ENCODE results near the gene CCDC83.
A peak's percentile ranks its signal among the peaks of the same experiment; 100 is the strongest.
"Not testable (repeated sequence)": the region's sequence is repeated elsewhere in the genome, so short reads cannot be mapped to it uniquely, and the experiment has no call there.

CCDC83 gene

DNA sequence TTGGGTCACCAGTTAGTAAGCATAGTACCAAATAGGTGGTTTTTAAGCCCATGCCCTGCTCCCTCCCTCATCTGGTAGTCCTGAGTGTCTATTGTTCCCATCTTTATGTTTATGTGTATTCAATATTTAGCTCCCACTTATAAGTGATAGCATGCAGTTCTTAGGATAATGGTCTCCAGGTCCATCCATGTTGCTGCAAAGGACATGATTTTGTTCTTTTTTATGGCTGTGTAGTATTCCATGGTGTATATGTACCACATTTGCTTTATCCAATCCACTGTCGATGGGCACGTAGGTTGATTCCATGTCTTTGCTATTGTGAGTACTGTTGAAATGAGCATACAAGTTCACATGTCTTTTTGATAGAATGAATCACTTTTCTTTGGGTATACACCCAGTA, 26.0 kb upstream of the CCDC83 start:
- DNase-seq: no peak
- intact Hi-C loops (cut with DNase I): no loop called here

DNA sequence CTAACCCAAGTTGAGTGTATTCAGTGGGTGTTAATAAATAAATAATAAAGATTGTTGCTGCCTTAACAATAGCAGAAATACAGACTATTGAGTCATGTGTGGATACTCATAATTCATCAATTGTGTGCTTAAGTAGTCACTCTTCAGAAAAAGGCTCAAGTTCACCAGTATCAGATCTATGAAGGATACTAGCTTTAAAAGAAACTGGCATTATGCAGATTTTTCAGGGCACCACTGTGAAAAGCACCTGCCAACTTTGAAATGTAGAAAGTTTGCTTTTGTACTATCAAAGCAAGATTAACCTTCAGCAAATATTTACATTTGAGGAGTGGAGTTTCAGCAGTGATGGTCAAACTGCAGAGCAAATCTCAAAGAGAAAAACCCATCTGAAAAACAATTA, 24.1 kb upstream of the CCDC83 start:
- DNase-seq: no peak
- intact Hi-C loops (cut with DNase I): no loop called here

DNA sequence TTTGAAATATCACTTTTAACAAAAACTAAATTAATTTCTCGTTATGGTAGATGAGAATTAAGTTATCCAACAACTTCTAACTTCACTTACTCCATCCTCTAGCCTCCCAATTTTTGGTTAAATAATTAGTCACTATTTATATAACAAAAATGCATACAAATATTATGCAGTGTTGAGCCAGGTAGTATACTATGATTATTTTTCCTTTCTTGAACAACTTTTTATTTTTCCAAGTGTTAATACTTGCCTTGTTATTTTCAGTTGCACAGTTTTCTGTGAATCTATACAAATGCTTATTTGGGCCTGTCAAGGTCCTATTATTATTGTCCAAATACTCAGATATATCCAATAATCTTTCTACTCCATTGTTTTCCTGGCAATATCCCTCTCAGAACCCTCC, 19.9 kb upstream of the CCDC83 start:
- DNase-seq: no peak
- intact Hi-C loops (cut with DNase I): no loop called here

- intact Hi-C loops (cut with DNase I): no loop called here
Measured at GRCh38 chr11:85835729-85836128, 19.5 kb upstream of the CCDC83 start.

DNA sequence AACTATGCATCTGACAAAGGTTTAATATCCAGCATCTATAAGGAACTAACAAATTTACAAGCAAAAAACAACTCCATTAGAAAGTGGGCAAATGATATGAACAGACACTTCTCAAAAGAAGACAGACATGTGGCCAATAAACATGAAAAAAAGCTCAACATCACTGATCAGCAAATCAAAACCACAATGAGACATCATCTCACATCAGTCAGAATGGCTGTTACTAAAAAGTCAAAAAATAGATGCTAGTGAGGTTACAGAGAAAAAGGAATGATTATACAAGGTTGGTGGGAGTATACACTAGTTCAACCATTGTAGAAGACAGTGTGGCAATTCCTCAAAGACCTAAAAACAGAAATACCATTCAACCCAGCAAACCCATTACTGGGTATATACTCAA, 14.3 kb upstream of the CCDC83 start:
- DNase-seq; intact Hi-C loops (cut with DNase I): not testable (repeated sequence)

More at GRCh38 chr11:85835729-85836128, 19.5 kb upstream of the CCDC83 start:
- DNase-seq: no peak

GRCh38 chr11:85843929-85844328, 11.3 kb upstream of the CCDC83 start:
- intact Hi-C loops (cut with DNase I): no loop called here
- DNase-seq: no peak

- intact Hi-C loops (cut with DNase I): no loop called here
- no peak for DNase-seq
Measured at GRCh38 chr11:85844439-85845123, 10.6 kb upstream of the CCDC83 start.

GRCh38 chr11:85845124-85845631, 10.0 kb upstream of the CCDC83 start:
- no peak for DNase-seq
- intact Hi-C loops (cut with DNase I): no loop called here

- intact Hi-C loops (cut with DNase I): no loop called here
- no peak for DNase-seq
Measured at GRCh38 chr11:85847436-85847835, 7.7 kb upstream of the CCDC83 start.

GRCh38 chr11:85848006-85848405, 7.2 kb upstream of the CCDC83 start:
- no peak for DNase-seq
- intact Hi-C loops (cut with DNase I): no loop called here

- DNase-seq: no peak
- intact Hi-C loops (cut with DNase I): no loop called here
Measured at GRCh38 chr11:85848556-85848955, 6.6 kb upstream of the CCDC83 start.

DNA sequence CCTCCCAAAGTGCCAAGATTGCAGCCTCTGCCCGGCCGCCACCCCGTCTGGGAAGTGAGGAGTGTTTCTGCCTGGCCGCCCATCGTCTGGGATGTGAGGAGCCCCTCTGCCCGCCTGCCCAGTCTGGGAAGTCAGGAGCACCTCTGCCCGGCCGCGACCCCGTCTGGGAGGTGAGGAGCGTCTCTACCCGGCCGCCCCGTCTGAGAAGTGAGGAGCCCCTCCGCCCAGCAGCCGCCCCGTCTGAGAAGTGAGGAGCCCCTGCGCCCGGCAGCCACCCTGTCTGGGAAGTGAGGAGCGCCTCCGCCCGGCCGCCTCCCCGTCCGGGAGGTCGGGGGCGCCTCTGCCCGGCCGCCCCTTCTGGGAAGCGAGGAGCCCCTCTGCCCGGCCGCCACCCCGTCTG, 2.4 kb upstream of the CCDC83 start:
- not testable (repeated sequence) for DNase-seq
- intact Hi-C loops (cut with DNase I): loop anchor here (10.0 kb wide), 3 partner anchors 92 to 432 kb away; no protein-coding TSS in a partner anchor

DNA sequence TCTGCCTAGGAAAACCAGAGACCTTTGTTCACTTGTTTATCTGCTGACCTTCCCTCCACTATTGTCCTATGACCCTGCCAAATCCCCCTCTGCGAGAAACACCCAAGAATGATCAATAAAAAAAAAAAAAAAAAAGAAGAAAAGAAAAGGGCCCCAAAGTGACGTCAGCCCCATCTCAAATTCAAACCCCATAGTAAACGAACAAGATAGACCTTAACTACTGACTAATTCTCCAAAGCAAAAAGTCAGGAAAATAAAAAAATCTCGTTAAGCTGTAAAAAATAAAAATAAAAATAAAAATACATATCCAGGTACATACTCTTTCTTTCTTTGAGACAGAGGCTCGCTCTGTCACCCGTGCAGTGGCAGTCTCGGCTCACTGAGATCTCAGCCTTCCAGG, 1.6 kb upstream of the CCDC83 start:
- DNase-seq: not testable (repeated sequence)
- intact Hi-C loops (cut with DNase I): loop anchor here (10.0 kb wide), 3 partner anchors 91 to 431 kb away; no protein-coding TSS in a partner anchor

DNA sequence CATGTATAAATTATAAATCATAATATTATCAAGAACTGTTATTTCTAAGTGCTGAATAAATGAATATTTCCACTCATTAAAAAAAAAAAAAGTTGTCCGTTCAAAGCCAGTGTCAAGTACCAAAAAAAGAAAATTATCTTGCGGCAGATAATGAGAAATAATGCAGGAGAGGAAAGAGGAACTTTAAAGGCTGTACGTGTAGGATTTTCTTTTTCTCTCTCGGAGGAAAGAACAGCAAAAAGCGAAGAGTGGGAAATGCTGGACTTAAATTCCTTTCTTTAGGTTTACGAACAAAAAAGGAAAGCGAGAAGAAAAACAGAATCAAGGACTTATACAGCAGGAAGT, 999 bp upstream of the CCDC83 start:
- intact Hi-C loops (cut with DNase I): loop anchor here (10.0 kb wide), 3 partner anchors 91 to 431 kb away; no protein-coding TSS in a partner anchor
- no peak for DNase-seq

DNA sequence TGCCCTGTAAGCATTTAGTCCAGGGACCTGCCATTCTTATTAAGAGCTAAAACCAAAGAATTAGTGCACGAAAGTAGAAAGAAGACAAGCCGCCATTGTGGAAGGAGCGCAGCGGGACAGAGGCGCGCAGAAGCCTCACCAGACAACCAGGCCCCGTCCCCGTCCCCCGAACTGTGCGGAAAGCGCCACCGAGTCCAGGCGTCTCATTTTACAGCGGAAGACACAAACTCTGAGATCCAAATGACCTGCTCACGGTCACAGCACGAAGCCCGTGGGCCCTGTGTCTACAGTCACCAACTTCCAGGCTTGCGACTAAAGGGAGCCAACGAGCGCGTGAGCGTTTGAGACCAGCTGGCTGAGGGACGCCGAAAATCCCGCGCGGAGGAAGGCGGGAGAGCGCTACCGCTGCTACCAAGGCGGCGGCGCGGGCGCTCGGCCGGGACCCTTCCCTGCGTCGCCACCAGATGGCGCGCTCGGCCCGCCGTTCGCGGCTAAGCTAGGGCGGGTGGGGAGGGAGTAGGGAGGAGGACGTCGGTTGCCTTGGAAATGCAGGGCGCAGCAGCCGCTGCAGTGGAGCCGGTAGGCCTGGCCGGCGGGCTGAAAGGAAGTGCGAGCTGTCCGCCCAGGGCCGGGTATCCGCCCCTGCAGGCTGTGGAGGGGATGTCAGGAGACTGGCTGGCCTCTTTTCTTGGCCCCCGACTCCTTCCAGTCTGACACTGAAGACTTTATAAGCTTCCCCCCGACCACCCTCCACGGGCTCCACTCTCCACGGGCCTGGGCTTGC, 434 bp upstream of the CCDC83 start:
- intact Hi-C loops (cut with DNase I): loop anchor here (10.0 kb wide), 3 partner anchors 90 to 430 kb away; no protein-coding TSS in a partner anchor
- DNase-seq: peak; percentile 76 to 95 (median 88)

DNA sequence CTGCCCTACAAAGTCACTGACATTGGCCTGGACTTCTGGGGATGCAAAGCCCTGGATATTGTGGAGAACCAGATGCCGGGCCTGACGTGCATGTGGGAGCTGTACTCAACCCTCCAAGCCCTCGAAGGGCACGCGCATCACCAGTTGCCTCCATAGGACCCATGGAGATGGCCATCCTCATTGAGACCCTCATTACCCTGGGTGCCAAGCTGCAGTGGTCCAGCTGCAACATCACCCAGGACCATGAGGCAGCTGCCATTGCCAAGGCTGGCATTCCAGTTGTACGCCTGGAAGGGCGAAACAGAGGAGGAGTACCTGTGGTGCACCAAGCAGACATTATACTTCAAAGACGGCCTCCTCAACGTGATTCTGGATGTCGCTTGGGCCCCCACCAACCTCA, 1.9 kb downstream of the CCDC83 start:
- intact Hi-C loops (cut with DNase I): loop anchor here (10.0 kb wide), 3 partner anchors 88 to 428 kb away; no protein-coding TSS in a partner anchor
- no peak for DNase-seq

DNA sequence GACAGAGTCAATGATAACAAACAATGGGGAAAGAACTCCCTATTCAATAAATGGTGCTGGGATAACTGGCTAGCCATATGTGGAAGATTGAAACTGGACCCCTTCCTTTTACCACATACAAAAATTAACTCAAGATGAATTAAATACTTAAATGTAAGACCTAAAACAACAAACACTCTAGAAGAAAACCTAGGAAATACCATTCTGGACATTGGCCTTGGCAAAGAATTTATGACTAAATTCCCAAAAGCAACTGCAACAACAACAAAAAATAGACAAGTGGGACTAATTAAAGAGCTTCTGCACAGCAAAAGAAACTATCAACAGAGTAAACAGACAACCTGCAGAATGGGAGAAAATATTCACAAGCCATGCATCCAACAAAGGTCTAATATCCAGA, 4.4 kb downstream of the CCDC83 start:
- not testable (repeated sequence) for DNase-seq
- intact Hi-C loops (cut with DNase I): loop anchor here (10.0 kb wide), 3 partner anchors 85 to 425 kb away; no protein-coding TSS in a partner anchor

- intact Hi-C loops (cut with DNase I): no loop called here
- DNase-seq: no peak
Measured at GRCh38 chr11:85863855-85864254, 8.7 kb downstream of the CCDC83 start.

GRCh38 chr11:85866137-85866827, 11.1 kb downstream of the CCDC83 start:
- intact Hi-C loops (cut with DNase I): no loop called here
- DNase-seq: no peak

- no peak for DNase-seq
- intact Hi-C loops (cut with DNase I): no loop called here
Measured at GRCh38 chr11:85867751-85868150, 12.6 kb downstream of the CCDC83 start.
